ENCODE data around the gene GLIPR2.

- TF ChIP-seq POLR2A (IDR thresholded peaks at IDR 0.05; ENCODE audit: low read length), result no peak
- no peak for TF ChIP-seq GATA1 (IDR thresholded peaks at IDR 0.05; ENCODE audit: low read depth, low read length)
These were observed 74.2 kb downstream of the GLIPR2 start for GRCh38 chr9:36210722-36211121.

Measured in erythroblast (primary cell).